Measurements from ENCODE around the gene TIMD4. TPM values are rescaled to one million over a fixed set of nuclear protein-coding genes. Genes with fewer than 3 reads are reported as not detected.
A peak's percentile ranks its signal among the peaks of the same experiment; 100 is the strongest.
"Not testable (repeated sequence)": the region's sequence is repeated elsewhere in the genome, so short reads cannot be mapped to it uniquely, and the experiment has no call there.

The TIMD4 gene
- total RNA-seq, 1 experiment from 2014 or later, result not detected

- POLR2A ChIA-PET (ENCODE audit: unreplicated experiment), result no interaction called here
- intact Hi-C loops (cut with micrococcal nuclease), result no loop called here
- no peaks in the 10 kb centered on the region for H3K27me3 ChIP-seq (ENCODE audit: low read length)
- no peak overlapping the region for H2AFZ ChIP-seq (ENCODE audit: low read length)
- no peak overlapping the region for H3K27ac ChIP-seq (ENCODE audit: low read length)
- TF ChIP-seq EZH2 (IDR thresholded peaks at IDR 0.05; ENCODE audit: low read length, unreplicated experiment) (no peak), CTCF (conservative IDR thresholded peaks at IDR 0.05; ENCODE audit: low read depth, low read length) (no peak), EZH2phosphoT487 (IDR thresholded peaks at IDR 0.05; ENCODE audit: borderline replicate concordance, low read length) (no peak)
- H4K20me1 ChIP-seq (ENCODE audit: low read length), result no peaks in the 10 kb centered on the region
- H3K36me3 ChIP-seq (ENCODE audit: low read depth, low read length), result no peaks in the 10 kb centered on the region
- no peaks in the 10 kb centered on the region for H3K9me3 ChIP-seq (ENCODE audit: low read length)
- H3K9ac ChIP-seq (ENCODE audit: low read length), result no peak overlapping the region
- H3K4me2 ChIP-seq (ENCODE audit: low read length), result no peak overlapping the region
- no peak for ATAC-seq
- H3F3A ChIP-seq (ENCODE audit: low read length, unreplicated experiment), result no peaks in the 10 kb centered on the region
- no TSS peak for BruUV-seq (replicated peaks)
- H3K4me1 ChIP-seq (ENCODE audit: insufficient read depth, low read length), result peaks cover 5% of the 10 kb centered on the region; the same call in 1 of the 2 replicates
- H3K4me3 ChIP-seq (ENCODE audit: low read length), result no peak overlapping the region
- CTCF ChIA-PET, result no interaction called here
- DNase-seq, result no peak
- H3K9me2 ChIP-seq (replicated peaks; ENCODE audit: low read length), result no peaks in the 10 kb centered on the region
- H3K79me2 ChIP-seq (ENCODE audit: low read length), result no peaks in the 10 kb centered on the region
These were observed 11.3 kb upstream of the TIMD4 start for GRCh38 chr5:156974328-156974727.

- CTCF ChIA-PET, result no interaction called here
- TF ChIP-seq EZH2 (IDR thresholded peaks at IDR 0.05; ENCODE audit: low read length, unreplicated experiment) (no peak), CTCF (conservative IDR thresholded peaks at IDR 0.05; ENCODE audit: low read depth, low read length) (0 out of 2 replicates have a peak, but pooled peaks have one; percentile 21)
- peak; percentile 46 for ATAC-seq
These were observed 9.0 kb upstream of the TIMD4 start for GRCh38 chr5:156971848-156972525.

GRCh38 chr5:156971415-156971814 lies 8.4 kb upstream of the TIMD4 start:
- no peaks in the 10 kb centered on the region for H3K79me2 ChIP-seq (ENCODE audit: low read length)
- no peaks in the 10 kb centered on the region for H3K9me2 ChIP-seq (replicated peaks; ENCODE audit: low read length)
- ChIA-PET CTCF (no interaction called here), POLR2A (ENCODE audit: unreplicated experiment) (no interaction called here)
- H3K36me3 ChIP-seq (ENCODE audit: low read depth, low read length), result no peaks in the 10 kb centered on the region
- H3K9me3 ChIP-seq (ENCODE audit: low read length), result no peaks in the 10 kb centered on the region
- H3K27ac ChIP-seq (ENCODE audit: low read length), result no peak overlapping the region
- H3F3A ChIP-seq (ENCODE audit: low read length, unreplicated experiment), result no peaks in the 10 kb centered on the region
- no peak overlapping the region for H3K4me2 ChIP-seq (ENCODE audit: low read length)
- TF ChIP-seq EZH2 (IDR thresholded peaks at IDR 0.05; ENCODE audit: low read length, unreplicated experiment), result no peak
- no peak for TF ChIP-seq CTCF (conservative IDR thresholded peaks at IDR 0.05; ENCODE audit: low read depth, low read length)
- TF ChIP-seq EZH2phosphoT487 (IDR thresholded peaks at IDR 0.05; ENCODE audit: borderline replicate concordance, low read length), result no peak
- no peak overlapping the region for H3K4me3 ChIP-seq (ENCODE audit: low read length)
- ATAC-seq (no peak), DNase-seq (no peak)
- H3K27me3 ChIP-seq (ENCODE audit: low read length), result no peaks in the 10 kb centered on the region
- peaks cover 5% of the 10 kb centered on the region; the same call in 1 of the 2 replicates for H3K4me1 ChIP-seq (ENCODE audit: insufficient read depth, low read length)
- no peak overlapping the region for H3K9ac ChIP-seq (ENCODE audit: low read length)
- H2AFZ ChIP-seq (ENCODE audit: low read length), result no peak overlapping the region
- intact Hi-C loops (cut with micrococcal nuclease), result no loop called here
- no TSS peak for BruUV-seq (replicated peaks)
- H4K20me1 ChIP-seq (ENCODE audit: low read length), result no peaks in the 10 kb centered on the region

More at GRCh38 chr5:156971848-156972525, 9.0 kb upstream of the TIMD4 start:
- Histone ChIP-seq H3K9me2 (replicated peaks; ENCODE audit: low read length) (no peaks in the 10 kb centered on the region), H3K4me2 (ENCODE audit: low read length) (no peak overlapping the region), H3K4me1 (ENCODE audit: insufficient read depth, low read length) (peaks cover 5% of the 10 kb centered on the region; the same call in 1 of the 2 replicates), H2AFZ (ENCODE audit: low read length) (no peak overlapping the region), H3K9ac (ENCODE audit: low read length) (no peak overlapping the region), H3K27ac (ENCODE audit: low read length) (no peak overlapping the region), H3K9me3 (ENCODE audit: low read length) (no peaks in the 10 kb centered on the region), H3K4me3 (ENCODE audit: low read length) (no peak overlapping the region), H3K36me3 (ENCODE audit: low read depth, low read length) (no peaks in the 10 kb centered on the region), H3F3A (ENCODE audit: low read length, unreplicated experiment) (no peaks in the 10 kb centered on the region), H4K20me1 (ENCODE audit: low read length) (no peaks in the 10 kb centered on the region), H3K79me2 (ENCODE audit: low read length) (no peaks in the 10 kb centered on the region), H3K27me3 (ENCODE audit: low read length) (no peaks in the 10 kb centered on the region)
- intact Hi-C loops (cut with micrococcal nuclease), result no loop called here
- BruUV-seq (replicated peaks), result no TSS peak
- DNase-seq, result peak; percentile 71
- POLR2A ChIA-PET (ENCODE audit: unreplicated experiment), result interaction anchor here (0.6 kb wide), 1 partner anchor 144 kb away, joined by 4 read pairs; no protein-coding TSS in a partner anchor

GRCh38 chr5:156967386-156967785 lies 4.4 kb upstream of the TIMD4 start:
- POLR2A ChIA-PET (ENCODE audit: unreplicated experiment); H3K27me3 ChIP-seq (ENCODE audit: low read length); ATAC-seq; H3K27ac ChIP-seq (ENCODE audit: low read length); DNase-seq; H3F3A ChIP-seq (ENCODE audit: low read length, unreplicated experiment); H3K4me3 ChIP-seq (ENCODE audit: low read length); H2AFZ ChIP-seq (ENCODE audit: low read length); CTCF ChIA-PET; H4K20me1 ChIP-seq (ENCODE audit: low read length); H3K4me1 ChIP-seq (ENCODE audit: insufficient read depth, low read length); intact Hi-C loops (cut with micrococcal nuclease); H3K9me3 ChIP-seq (ENCODE audit: low read length); H3K79me2 ChIP-seq (ENCODE audit: low read length); H3K36me3 ChIP-seq (ENCODE audit: low read depth, low read length); BruUV-seq (replicated peaks); H3K9me2 ChIP-seq (replicated peaks; ENCODE audit: low read length); H3K4me2 ChIP-seq (ENCODE audit: low read length); H3K9ac ChIP-seq (ENCODE audit: low read length): not testable (repeated sequence)

All from PC-3 (cell line).